ENCODE data around the gene TRIM8. TPM values are rescaled to one million over a fixed set of nuclear protein-coding genes. Genes with fewer than 3 reads are reported as not detected.
A peak's percentile ranks its signal among the peaks of the same experiment; 100 is the strongest.

TRIM8 gene
- total and polyA plus RNA-seq, 2 of the 4 experiments (the other 2 are of a cell fraction), result 25.5 to 126 TPM

DNA sequence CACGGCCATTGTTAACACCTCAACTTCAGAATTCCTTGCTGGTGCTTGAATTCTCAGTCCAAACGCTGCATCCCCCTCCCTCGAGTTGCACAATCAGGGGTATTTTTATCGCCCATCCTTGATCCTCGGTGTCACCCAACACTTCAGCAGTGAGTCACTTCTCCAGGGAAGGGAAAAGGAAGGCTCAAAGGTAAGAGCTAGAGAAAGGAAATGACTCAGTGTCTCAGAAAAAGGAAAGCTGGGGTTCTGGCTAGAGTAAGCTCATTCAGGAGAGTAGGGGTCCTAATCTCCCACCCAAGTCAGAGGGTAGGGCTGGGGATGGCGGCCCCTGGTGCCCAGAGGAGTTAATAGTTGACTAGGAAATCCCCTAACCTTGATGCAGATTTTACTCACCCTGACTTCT, 39.8 kb upstream of the TRIM8 start (continued):
- no peak for TF ChIP-seq POLR2A (IDR thresholded peaks at IDR 0.05; ENCODE audit: low read depth, low read length)

- H3K9ac ChIP-seq (ENCODE audit: low read depth, low read length), result no peak overlapping the region
- peak overlapping the region; percentile 82 for H2AK5ac ChIP-seq (ENCODE audit: low read depth, low read length)
- no peak overlapping the region for H3K4me2 ChIP-seq (ENCODE audit: low read depth, low read length)
- peak overlapping the region; percentile 31; the same call in 1 of the 2 replicates for H3K18ac ChIP-seq (ENCODE audit: low read depth, low read length)
- H3K14ac ChIP-seq (replicated peaks; ENCODE audit: low read depth, low read length), result peak overlapping the region; percentile 61
- no peak overlapping the region for H2AFZ ChIP-seq (replicated peaks; ENCODE audit: low read length, poor library complexity)
- no peak for ATAC-seq (ENCODE audit: low read depth)
- H2BK120ac ChIP-seq (ENCODE audit: low read depth, low read length), result peak overlapping the region; percentile 77; the same call in 1 of the 2 replicates
- dilution Hi-C loops (cut with HindIII; ENCODE audit: low sequenced_read_pairs, unreplicated experiment), result no loop called here
- peak overlapping the region; percentile 4 to 87; a peak in 1 of 4 replicates for H4K8ac ChIP-seq (ENCODE audit: low read depth in 2 of 2, low read length in 2 of 2)
- H3K56ac ChIP-seq (ENCODE audit: extremely low read depth, insufficient read depth, low read length), result no peak overlapping the region
- H3K27me3 ChIP-seq (ENCODE audit: control insufficient read depth, insufficient read depth, low read length), result no peaks in the 10 kb centered on the region
- no TSS peak for BruUV-seq (replicated peaks)
- CTCF ChIA-PET, result interaction anchor here (1.3 kb wide), 1 partner anchor 102 kb away, joined by 3 read pairs; the partner anchor contains the start of gene SUFU
- peaks cover 10 to 45% of the 10 kb centered on the region in 2 experiments; a peak in 3 of 4 replicates for H3K79me1 ChIP-seq (ENCODE audit: low read depth in 1 of 2, low read length in 2 of 2)
- H3K23ac ChIP-seq (ENCODE audit: low read depth, low read length), result no peak overlapping the region
- peak overlapping the region; percentile 54; the same call in 2 of the 3 replicates for H2BK15ac ChIP-seq (ENCODE audit: low read depth, low read length)
- H2AK9ac ChIP-seq (replicated peaks; ENCODE audit: low read depth, low read length, poor library complexity), result no peak overlapping the region
- H3K9me1 ChIP-seq (ENCODE audit: insufficient read depth, low read length), result peaks cover 37% of the 10 kb centered on the region
- in situ Hi-C loops (cut with MboI; ENCODE audit: low sequenced_read_pairs), result no loop called here
- intact Hi-C loops (cut with micrococcal nuclease), result no loop called here
- peaks cover 34% of the 10 kb centered on the region for H3K4me1 ChIP-seq (ENCODE audit: control insufficient read depth, insufficient read depth, low read length)
- no peaks in the 10 kb centered on the region for H3K9me3 ChIP-seq (ENCODE audit: control insufficient read depth, insufficient read depth, low read length)
- H4K5ac ChIP-seq (ENCODE audit: low read depth, low read length), result peak overlapping the region; percentile 12; the same call in 1 of the 2 replicates
- H3K4me3 ChIP-seq (ENCODE audit: insufficient read depth, low read depth, low read length), result no peak overlapping the region
- peak overlapping the region; percentile 86 for H2BK5ac ChIP-seq (ENCODE audit: low read depth, low read length, poor library complexity, severe bottlenecking)
- no peak overlapping the region; the same call in 1 of the 2 replicates for H3K27ac ChIP-seq (ENCODE audit: insufficient read depth, low read length)
- H3K4ac ChIP-seq (ENCODE audit: low read depth, low read length), result peak overlapping the region; percentile 39
- POLR2A ChIA-PET (ENCODE audit: unreplicated experiment), result no interaction called here
- TF ChIP-seq POLR2A (IDR thresholded peaks at IDR 0.05; ENCODE audit: low read depth, low read length) (no peak), MAFK (IDR thresholded peaks at IDR 0.05; ENCODE audit: low read depth, low read length) (no peak), RFX5 (IDR thresholded peaks at IDR 0.05; ENCODE audit: low read depth, low read length) (no peak), NFE2L2 (IDR thresholded peaks at IDR 0.05; ENCODE audit: low read depth, low read length) (no peak), FOS (IDR thresholded peaks at IDR 0.05; ENCODE audit: low read depth, low read length) (no peak), RAD21 (IDR thresholded peaks at IDR 0.05; ENCODE audit: low read length) (no peak), SMC3 (IDR thresholded peaks at IDR 0.05; ENCODE audit: low read depth, low read length) (no peak), ELK1 (IDR thresholded peaks at IDR 0.05; ENCODE audit: borderline replicate concordance, low read depth, low read length) (no peak), CEBPB (IDR thresholded peaks at IDR 0.05; ENCODE audit: low read depth, low read length) (no peak), USF2 (IDR thresholded peaks at IDR 0.05; ENCODE audit: low read depth, low read length) (no peak), CHD1 (IDR thresholded peaks at IDR 0.05; ENCODE audit: low read depth, low read length) (no peak)
- 0 out of 2 replicates have a peak overlapping the region, but pooled peaks have one; percentile 36 for H4K91ac ChIP-seq (ENCODE audit: insufficient read depth, low read depth, low read length)
- no CpG with 5 or more reads among the region's 5 CpGs for WGBS, 2 experiments (ENCODE audit: extremely low coverage in 2 of 2, insufficient read length in 1 of 2)
- H2BK20ac ChIP-seq (ENCODE audit: low read depth, low read length), result peak overlapping the region; percentile 16; the same call in 1 of the 2 replicates
- peaks cover 11% of the 10 kb centered on the region for H3K36me3 ChIP-seq (ENCODE audit: control insufficient read depth, insufficient read depth, low read length)
- no peak for DNase-seq
- H4K20me1 ChIP-seq (ENCODE audit: insufficient read depth, low read length), result no peaks in the 10 kb centered on the region
Measured at GRCh38 chr10:102605712-102606111, 38.6 kb upstream of the TRIM8 start.
